ENCODE measurements around the gene TGFA.

TGFA gene

GRCh38 chr2:70561893-70562292 lies 8.3 kb upstream of the TGFA start:
- H3K4me3 ChIP-seq (ENCODE audit: low read length), result no peak overlapping the region
- no peak for DNase-seq (ENCODE audit: low read depth)
- TF ChIP-seq CTCF (conservative IDR thresholded peaks at IDR 0.05; ENCODE audit: low read depth, low read length), result no peak

DNA sequence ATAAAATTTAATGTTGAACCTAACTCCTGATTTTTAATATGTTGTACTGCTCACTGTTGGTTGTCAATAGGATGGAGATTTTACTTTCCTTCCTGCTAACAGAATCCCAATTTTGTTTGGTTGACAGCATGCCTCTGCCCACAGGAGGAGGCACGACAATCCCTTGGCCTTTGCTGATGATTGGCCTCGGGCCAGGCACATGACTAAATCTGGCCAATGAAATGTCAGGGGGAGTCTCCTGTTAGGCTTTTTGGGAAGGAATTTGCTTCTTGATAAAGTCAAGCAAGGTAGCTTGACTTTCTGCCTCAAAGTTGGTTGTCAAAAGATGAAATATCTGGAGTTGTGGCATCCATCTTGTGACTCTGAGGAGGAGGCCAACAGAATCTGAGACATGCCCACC lies 6.8 kb upstream of the TGFA start:
- TF ChIP-seq CTCF (conservative IDR thresholded peaks at IDR 0.05; ENCODE audit: low read depth, low read length), result no peak
- DNase-seq (ENCODE audit: low read depth), result no peak
- H3K4me3 ChIP-seq (ENCODE audit: low read length), result no peak overlapping the region

- no peak for DNase-seq (ENCODE audit: low read depth)
- no peak for TF ChIP-seq CTCF (conservative IDR thresholded peaks at IDR 0.05; ENCODE audit: low read depth, low read length)
- no peak overlapping the region for H3K4me3 ChIP-seq (ENCODE audit: low read length)
Measured at GRCh38 chr2:70560040-70560439, 6.4 kb upstream of the TGFA start.

DNA sequence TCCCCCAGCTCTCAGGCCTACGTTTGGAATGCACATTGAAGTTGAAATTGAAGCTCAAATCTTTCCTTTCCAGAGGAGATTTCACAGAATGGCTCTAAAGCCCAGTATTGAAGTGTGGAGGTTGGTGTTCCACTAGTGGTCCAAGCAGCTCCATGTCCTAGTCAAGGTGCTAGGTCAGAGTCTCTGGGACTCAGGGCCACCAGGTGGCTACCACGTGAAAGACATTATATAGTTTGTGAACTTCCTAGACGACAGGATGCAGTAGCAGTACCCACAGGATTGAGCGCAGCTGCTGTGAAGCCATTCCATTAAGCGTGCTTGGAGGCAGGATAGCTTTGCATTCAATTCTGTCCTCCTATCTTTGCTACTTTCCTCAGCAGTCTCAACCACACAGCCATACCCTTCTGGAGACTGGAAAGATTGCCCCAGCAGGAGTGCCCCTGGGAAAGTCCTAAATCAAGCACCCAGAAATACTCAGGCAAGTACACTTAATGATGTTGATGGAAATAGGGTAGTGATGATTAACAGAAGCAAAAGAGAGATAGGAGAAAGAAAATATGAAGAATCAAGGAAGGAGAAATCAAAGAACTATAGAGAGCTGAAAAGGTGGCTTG lies 4.7 kb upstream of the TGFA start:
- no peak for TF ChIP-seq CTCF (conservative IDR thresholded peaks at IDR 0.05; ENCODE audit: low read depth, low read length)
- no peak overlapping the region for H3K4me3 ChIP-seq (ENCODE audit: low read length)
- DNase-seq (ENCODE audit: low read depth), result no peak

GRCh38 chr2:70557171-70557838 lies 3.7 kb upstream of the TGFA start:
- H3K4me3 ChIP-seq (ENCODE audit: low read length), result no peak overlapping the region
- DNase-seq (ENCODE audit: low read depth), result no peak
- TF ChIP-seq CTCF (conservative IDR thresholded peaks at IDR 0.05; ENCODE audit: low read depth, low read length), result no peak

GRCh38 chr2:70556608-70557007 lies 3.0 kb upstream of the TGFA start:
- TF ChIP-seq CTCF (conservative IDR thresholded peaks at IDR 0.05; ENCODE audit: low read depth, low read length), result no peak
- no peak for DNase-seq (ENCODE audit: low read depth)
- no peak overlapping the region for H3K4me3 ChIP-seq (ENCODE audit: low read length)

GRCh38 chr2:70554338-70554892 lies 789 bp upstream of the TGFA start:
- DNase-seq (ENCODE audit: low read depth), result no peak
- TF ChIP-seq CTCF (conservative IDR thresholded peaks at IDR 0.05; ENCODE audit: low read depth, low read length), result no peak
- H3K4me3 ChIP-seq (ENCODE audit: low read length), result peak overlapping the region; percentile 52

Measured in retinal pigment epithelial cell (primary cell).